Stimulated activated naive CD8-positive, alpha-beta T cell treated with anti-CD3 and anti-CD28 coated beads, Interleukin-15, Interleukin-2, amounts not matched to agents 100 ng/mL and 50 ng/mL, for 24 hours (primary cell): ENCODE results near the gene TMEM131L.
"Not testable (repeated sequence)": the region's sequence is repeated elsewhere in the genome, so short reads cannot be mapped to it uniquely, and the experiment has no call there.

ENCODE experiments used
- H3K27ac Mint-ChIP-seq: one replicate; pipeline ENCODE4 v1.8.0; 2021; ENCODE audit warnings: mild to moderate bottlenecking, mixed read lengths
- H3K27me3 Mint-ChIP-seq: one replicate; pipeline ENCODE4 v1.8.0; 2021; ENCODE audit warnings: mixed read lengths
- H3K36me3 Mint-ChIP-seq: one replicate; pipeline ENCODE4 v1.8.0; 2021; ENCODE audit warnings: low read depth, mixed read lengths
- H3K4me1 Mint-ChIP-seq: one replicate; pipeline ENCODE4 v1.8.0; 2021; ENCODE audit warnings: low read depth, mixed read lengths
- H3K4me3 Mint-ChIP-seq: one replicate; pipeline ENCODE4 v1.8.0; 2021; ENCODE audit warnings: mild to moderate bottlenecking, mixed read lengths
- H3K9me3 Mint-ChIP-seq: one replicate; pipeline ENCODE4 v1.8.0; 2021; ENCODE audit warnings: mixed read lengths

Gene TMEM131L

GRCh38 chr4:153466081-153466948 lies at the start of gene TMEM131L:
Gene TMEM131L, plus strand, starts transcription at chr4:153466360. Its CDS starts 38 bp downstream, at chr4:153466398.
- Mint-ChIP-seq H3K27ac (peak within 1 kb of the TSS; percentile 92), H3K4me3 (peak within 1 kb of the TSS; percentile 98), H3K36me3 (peaks cover 36% of the 10 kb centered on the region), H3K9me3 (no peaks in the 10 kb centered on the region), H3K27me3 (no peaks in the 10 kb centered on the region), H3K4me1 (peaks cover 48% of the 10 kb centered on the region)

GRCh38 chr4:153416456-153416855 lies 49.7 kb upstream of the TMEM131L start:
- not testable (repeated sequence) for H3K9me3 Mint-ChIP-seq, H3K4me3 Mint-ChIP-seq, H3K27ac Mint-ChIP-seq, H3K27me3 Mint-ChIP-seq, H3K4me1 Mint-ChIP-seq
- H3K36me3 Mint-ChIP-seq: peaks cover 15% of the 10 kb centered on the region

- Mint-ChIP-seq H3K4me3 (no peak overlapping the region), H3K9me3 (no peaks in the 10 kb centered on the region), H3K36me3 (peaks cover 8% of the 10 kb centered on the region), H3K27ac (no peak overlapping the region), H3K4me1 (peaks cover 16% of the 10 kb centered on the region), H3K27me3 (no peaks in the 10 kb centered on the region)
Observed at GRCh38 chr4:153418121-153418520, 48.0 kb upstream of the TMEM131L start.

- H3K27ac Mint-ChIP-seq: no peak overlapping the region
- H3K36me3 Mint-ChIP-seq: peaks cover 3% of the 10 kb centered on the region
- peaks cover 16% of the 10 kb centered on the region for H3K4me1 Mint-ChIP-seq
- no peaks in the 10 kb centered on the region for H3K9me3 Mint-ChIP-seq
- H3K4me3 Mint-ChIP-seq: no peak overlapping the region
- no peaks in the 10 kb centered on the region for H3K27me3 Mint-ChIP-seq
Observed at GRCh38 chr4:153418558-153418957, 47.6 kb upstream of the TMEM131L start.

- Mint-ChIP-seq H3K9me3 (no peaks in the 10 kb centered on the region), H3K4me3 (no peak overlapping the region), H3K4me1 (peaks cover 16% of the 10 kb centered on the region), H3K27me3 (no peaks in the 10 kb centered on the region), H3K36me3 (no peaks in the 10 kb centered on the region), H3K27ac (no peak overlapping the region)
Observed at GRCh38 chr4:153419029-153419428, 47.1 kb upstream of the TMEM131L start.

GRCh38 chr4:153419673-153420278 lies 46.4 kb upstream of the TMEM131L start:
- Mint-ChIP-seq H3K9me3 (no peaks in the 10 kb centered on the region), H3K4me3 (no peak overlapping the region), H3K27me3 (no peaks in the 10 kb centered on the region), H3K27ac (no peak overlapping the region), H3K4me1 (peaks cover 16% of the 10 kb centered on the region), H3K36me3 (no peaks in the 10 kb centered on the region)

GRCh38 chr4:153420361-153420760 lies 45.8 kb upstream of the TMEM131L start:
- Mint-ChIP-seq H3K27ac (no peak overlapping the region), H3K4me1 (peaks cover 16% of the 10 kb centered on the region), H3K27me3 (no peaks in the 10 kb centered on the region), H3K9me3 (no peaks in the 10 kb centered on the region), H3K36me3 (no peaks in the 10 kb centered on the region), H3K4me3 (no peak overlapping the region)

- H3K9me3 Mint-ChIP-seq: no peaks in the 10 kb centered on the region
- no peak overlapping the region for H3K27ac Mint-ChIP-seq
- H3K27me3 Mint-ChIP-seq: no peaks in the 10 kb centered on the region
- no peaks in the 10 kb centered on the region for H3K36me3 Mint-ChIP-seq
- H3K4me1 Mint-ChIP-seq: peaks cover 28% of the 10 kb centered on the region
- no peak overlapping the region for H3K4me3 Mint-ChIP-seq
Observed at GRCh38 chr4:153421941-153422340, 44.2 kb upstream of the TMEM131L start.

GRCh38 chr4:153426207-153426885 lies 39.8 kb upstream of the TMEM131L start:
- H3K27ac Mint-ChIP-seq: no peak overlapping the region
- H3K4me3 Mint-ChIP-seq: peak overlapping the region; percentile 39
- peaks cover 62% of the 10 kb centered on the region for H3K4me1 Mint-ChIP-seq
- no peaks in the 10 kb centered on the region for H3K27me3 Mint-ChIP-seq
- H3K9me3 Mint-ChIP-seq: no peaks in the 10 kb centered on the region
- peaks cover 3% of the 10 kb centered on the region for H3K36me3 Mint-ChIP-seq

- Mint-ChIP-seq H3K4me1 (peaks cover 60% of the 10 kb centered on the region), H3K4me3 (no peak overlapping the region), H3K27me3 (no peaks in the 10 kb centered on the region), H3K27ac (no peak overlapping the region), H3K9me3 (no peaks in the 10 kb centered on the region), H3K36me3 (peaks cover 3% of the 10 kb centered on the region)
Observed at GRCh38 chr4:153427363-153428071, 38.6 kb upstream of the TMEM131L start.

GRCh38 chr4:153428941-153429475 lies 37.2 kb upstream of the TMEM131L start:
- Mint-ChIP-seq H3K27ac (no peak overlapping the region), H3K4me3 (no peak overlapping the region), H3K9me3 (no peaks in the 10 kb centered on the region), H3K4me1 (peaks cover 70% of the 10 kb centered on the region), H3K36me3 (peaks cover 3% of the 10 kb centered on the region), H3K27me3 (no peaks in the 10 kb centered on the region)

- no peaks in the 10 kb centered on the region for H3K27me3 Mint-ChIP-seq
- no peaks in the 10 kb centered on the region for H3K9me3 Mint-ChIP-seq
- no peaks in the 10 kb centered on the region for H3K36me3 Mint-ChIP-seq
- peaks cover 78% of the 10 kb centered on the region for H3K4me1 Mint-ChIP-seq
- H3K27ac Mint-ChIP-seq: peak overlapping the region; percentile 97
- peak overlapping the region; percentile 80 for H3K4me3 Mint-ChIP-seq
Observed at GRCh38 chr4:153432965-153433753, 33.0 kb upstream of the TMEM131L start.

GRCh38 chr4:153433754-153434105 lies 32.4 kb upstream of the TMEM131L start:
- Mint-ChIP-seq H3K27me3 (no peaks in the 10 kb centered on the region), H3K27ac (peak overlapping the region; percentile 97), H3K36me3 (no peaks in the 10 kb centered on the region), H3K9me3 (no peaks in the 10 kb centered on the region), H3K4me1 (peaks cover 78% of the 10 kb centered on the region), H3K4me3 (peak overlapping the region; percentile 80)

- Mint-ChIP-seq H3K36me3 (no peaks in the 10 kb centered on the region), H3K4me3 (peak overlapping the region; percentile 80), H3K4me1 (peaks cover 78% of the 10 kb centered on the region), H3K9me3 (no peaks in the 10 kb centered on the region), H3K27me3 (no peaks in the 10 kb centered on the region), H3K27ac (peak overlapping the region; percentile 97)
Observed at GRCh38 chr4:153434190-153434589, 32.0 kb upstream of the TMEM131L start.
